Duodenal mucosa (tissue), 2 donors: ENCODE results near the gene RAI14.
A peak's percentile ranks its signal among the peaks of the same experiment; 100 is the strongest.
"Not testable (repeated sequence)": the region's sequence is repeated elsewhere in the genome, so short reads cannot be mapped to it uniquely, and the experiment has no call there.

Experiments
- H3K27ac ChIP-seq: one replicate; pipeline ENCODE4 v1.7.0; 2013; ENCODE audit warnings: low read depth, low read length
- H3K27me3 ChIP-seq, 2 donors: one replicate each; pipeline ENCODE4 v1.7.0; 2013; ENCODE audit warnings: low read length in 2 of 2, control low read depth in 1 of 2; ENCODE audit not compliant: insufficient read depth in 2 of 2, control insufficient read depth in 1 of 2
- H3K36me3 ChIP-seq, 2 donors: one replicate each; pipeline ENCODE4 v1.7.0; 2013; ENCODE audit warnings: low read length in 2 of 2, control low read depth in 1 of 2; ENCODE audit not compliant: insufficient read depth in 2 of 2, control insufficient read depth in 1 of 2
- H3K4me1 ChIP-seq, 2 donors: one replicate each; pipeline ENCODE4 v1.7.0; 2013; ENCODE audit warnings: low read length in 2 of 2, control low read depth in 1 of 2; ENCODE audit not compliant: insufficient read depth in 2 of 2, control insufficient read depth in 1 of 2
- H3K4me3 ChIP-seq, 2 donors: one replicate each; pipeline ENCODE4 v1.7.0; 2013; ENCODE audit warnings: low read length in 2 of 2, low read depth in 1 of 2
- H3K9ac ChIP-seq, 2 donors: one replicate each; pipeline ENCODE4 v1.7.0; 2013; ENCODE audit warnings: low read length in 2 of 2, low read depth in 1 of 2
- H3K9me3 ChIP-seq, 2 donors: one replicate each; pipeline ENCODE4 v1.7.0; 2013; ENCODE audit warnings: low read length in 2 of 2, control low read depth in 1 of 2; ENCODE audit not compliant: control insufficient read depth in 1 of 2

RAI14 gene

GRCh38 chr5:34695275-34696027, 39.3 kb downstream of the RAI14 start:
- Histone ChIP-seq H3K27me3 (no peaks in the 10 kb centered on the region), H3K4me3 (no peak overlapping the region), H3K4me1 (peaks cover 3 to 21% of the 10 kb centered on the region in 2 donors), H3K9ac (no peak overlapping the region), H3K27ac (no peak overlapping the region), H3K9me3 (no peaks in the 10 kb centered on the region), H3K36me3 (no peaks in the 10 kb centered on the region)

GRCh38 chr5:34697308-34698108, 41.4 kb downstream of the RAI14 start:
- Histone ChIP-seq H3K27me3 (no peaks in the 10 kb centered on the region), H3K9me3 (no peaks in the 10 kb centered on the region), H3K4me1 (peaks cover 3 to 23% of the 10 kb centered on the region in 2 donors), H3K36me3 (no peaks in the 10 kb centered on the region), H3K4me3 (no peak overlapping the region), H3K27ac (no peak overlapping the region), H3K9ac (no peak overlapping the region)

- no peaks in the 10 kb centered on the region for H3K9me3 ChIP-seq
- H3K4me3 ChIP-seq, result no peak overlapping the region
- H3K9ac ChIP-seq, result no peak overlapping the region
- peaks cover 3 to 23% of the 10 kb centered on the region in 2 donors for H3K4me1 ChIP-seq
- no peak overlapping the region for H3K27ac ChIP-seq
- no peaks in the 10 kb centered on the region for H3K27me3 ChIP-seq
- H3K36me3 ChIP-seq, result no peaks in the 10 kb centered on the region
These were observed 41.9 kb downstream of the RAI14 start for GRCh38 chr5:34698109-34698419.

GRCh38 chr5:34698754-34699153, 42.6 kb downstream of the RAI14 start:
- Histone ChIP-seq H3K9ac (no peak overlapping the region), H3K27ac (no peak overlapping the region), H3K4me1 (peaks cover 3 to 23% of the 10 kb centered on the region in 2 donors), H3K27me3 (no peaks in the 10 kb centered on the region), H3K9me3 (no peaks in the 10 kb centered on the region), H3K36me3 (no peaks in the 10 kb centered on the region), H3K4me3 (no peak overlapping the region)

GRCh38 chr5:34699155-34700077, 43.3 kb downstream of the RAI14 start:
- Histone ChIP-seq H3K27ac (no peak overlapping the region), H3K27me3 (no peaks in the 10 kb centered on the region), H3K9me3 (no peaks in the 10 kb centered on the region), H3K36me3 (no peaks in the 10 kb centered on the region), H3K9ac (no peak overlapping the region), H3K4me3 (peak overlapping the region in 1 of 2 donors; percentile 15), H3K4me1 (peaks cover 3 to 23% of the 10 kb centered on the region in 2 donors)

GRCh38 chr5:34700078-34700452, 43.9 kb downstream of the RAI14 start:
- no peak overlapping the region for H3K9ac ChIP-seq
- no peaks in the 10 kb centered on the region for H3K36me3 ChIP-seq
- no peak overlapping the region for H3K27ac ChIP-seq
- no peak overlapping the region for H3K4me3 ChIP-seq
- H3K27me3 ChIP-seq, result no peaks in the 10 kb centered on the region
- H3K9me3 ChIP-seq, result no peaks in the 10 kb centered on the region
- H3K4me1 ChIP-seq, result peaks cover 3 to 23% of the 10 kb centered on the region in 2 donors

- not testable (repeated sequence) for H3K9ac ChIP-seq, H3K9me3 ChIP-seq, H3K27ac ChIP-seq, H3K4me3 ChIP-seq, H3K27me3 ChIP-seq, H3K36me3 ChIP-seq
- H3K4me1 ChIP-seq, result peaks cover 3 to 19% of the 10 kb centered on the region in 2 donors
These were observed 45.3 kb downstream of the RAI14 start for GRCh38 chr5:34701442-34701841.

GRCh38 chr5:34703767-34704713, 47.9 kb downstream of the RAI14 start:
- Histone ChIP-seq H3K27me3 (no peaks in the 10 kb centered on the region), H3K27ac (no peak overlapping the region), H3K36me3 (no peaks in the 10 kb centered on the region), H3K9ac (no peak overlapping the region), H3K4me3 (no peak overlapping the region), H3K4me1 (peaks cover 3 to 14% of the 10 kb centered on the region in 2 donors), H3K9me3 (no peaks in the 10 kb centered on the region)

GRCh38 chr5:34706084-34706483, 50.0 kb downstream of the RAI14 start:
- no peak overlapping the region for H3K4me3 ChIP-seq
- peaks cover 0 to 3% of the 10 kb centered on the region in 2 donors for H3K4me1 ChIP-seq
- no peaks in the 10 kb centered on the region for H3K36me3 ChIP-seq
- no peak overlapping the region for H3K27ac ChIP-seq
- H3K9ac ChIP-seq, result no peak overlapping the region
- H3K9me3 ChIP-seq, result no peaks in the 10 kb centered on the region
- no peaks in the 10 kb centered on the region for H3K27me3 ChIP-seq
